HepG2 (cell line): ENCODE results near the gene MMP17. TPM values are rescaled to one million over a fixed set of nuclear protein-coding genes. Genes with fewer than 3 reads are reported as not detected.

Experiments used
- ATAC-seq: fragments of 200-7000 bp; cut with Tn5 transposase; 3 replicates; pipeline ENCODE4 v1.9.1; 2020; ENCODE audit warnings: mild to moderate bottlenecking, moderate library complexity
- BruUV-seq: library from RNA; stranded (reverse); fragments of 400-500 nt; replicated peaks from 2 replicates; lab custom pipeline; 2021; lab: Mats Ljungman, UMichigan
- CTCF ChIA-PET: fragments of 300-600 bp; formaldehyde crosslinking; extraction: SDS; loops from one replicate; lab custom pipeline; 2021; ENCODE audit warnings: low total read pairs, inconsistent platforms, low intra/inter-chr PET ratio; lab: Yijun Ruan, JAX
- POLR2A ChIA-PET: fragments of 350-600 bp; sonication (Branson Sonifier 250); formaldehyde crosslinking; loops from one replicate; lab custom pipeline; 2020; ENCODE audit warnings: antibody characterized with exemption, inconsistent platforms; lab: Yijun Ruan, JAX
- DNase-seq: peaks from one replicate; pipeline ENCODE4 v3.0.0-alpha.2; 2015; ENCODE audit warnings: low spot score
- FAIRE-seq: peaks from 3 replicates; lab custom pipeline; 2011; peaks lifted over from hg19 to GRCh38; lab: Jason Lieb, UNC
- H2AFZ ChIP-seq: one replicate; pipeline ENCODE4 v1.6.1; 2011; ENCODE audit warnings: low read length, inconsistent platforms
- H3K27ac ChIP-seq: fragments of 300-600 bp; 3 replicates; pipeline ENCODE4 v1.8.0; 2011; ENCODE audit warnings: mixed run types, mild to moderate bottlenecking, mixed read lengths, low read length, inconsistent platforms; ENCODE audit not compliant: insufficient read depth; ENCODE audit errors: extremely low read length
- H3K27me3 ChIP-seq, 2 experiments: fragments of 200-600 bp in 1 of 2; 2 replicates in 1 of 2; 3 replicates in 1 of 2; pipeline versions ENCODE4 v1.6.0 to v1.8.0; 2011; ENCODE audit warnings: low read length in 2 of 2, mild to moderate bottlenecking in 2 of 2, moderate library complexity in 2 of 2, inconsistent platforms in 1 of 2; ENCODE audit not compliant: insufficient read depth in 2 of 2, control insufficient read depth in 1 of 2
- H3K36me3 ChIP-seq, 2 experiments: fragments of 200-600 bp in 1 of 2; replicated peaks in 1 of 2; 2 replicates in 1 of 2; 3 replicates in 1 of 2; pipeline versions ENCODE4 v1.5.1 to v1.8.0; 2011; ENCODE audit warnings: low read length in 2 of 2, inconsistent platforms in 1 of 2; ENCODE audit not compliant: insufficient read depth in 2 of 2, control insufficient read depth in 1 of 2
- H3K4me1 ChIP-seq: 2 replicates; pipeline ENCODE4 v1.5.1; 2012; ENCODE audit warnings: low read length, inconsistent platforms; ENCODE audit not compliant: insufficient read depth
- H3K4me2 ChIP-seq: 2 replicates; pipeline ENCODE4 v1.6.0; 2011; ENCODE audit warnings: low read depth, low read length, inconsistent platforms
- H3K4me3 ChIP-seq, 3 experiments: fragments of 200-600 bp in 1 of 3; sonication (generic), shearing (Covaris generic) in 1 of 3; replicated peaks in 1 of 3; 2 replicates each; pipeline ENCODE4 v1.5.1; 2011 to 2016; ENCODE audit warnings: low read length in 3 of 3, inconsistent platforms in 2 of 3, low read depth in 2 of 3, mild to moderate bottlenecking in 2 of 3, control low read depth in 1 of 3, mixed read lengths in 1 of 3; ENCODE audit not compliant: insufficient read depth in 1 of 3
- H3K79me2 ChIP-seq: one replicate; pipeline ENCODE4 v1.6.1; 2011; ENCODE audit warnings: low read length, inconsistent platforms; ENCODE audit not compliant: insufficient read depth
- H3K9ac ChIP-seq: 2 replicates; pipeline ENCODE4 v1.6.0; 2011; ENCODE audit warnings: mild to moderate bottlenecking, low read depth, low read length, inconsistent platforms; ENCODE audit not compliant: insufficient read depth
- H3K9me3 ChIP-seq: 2 replicates; pipeline ENCODE4 v1.5.1; 2012; ENCODE audit warnings: mild to moderate bottlenecking, low read length
- H4K20me1 ChIP-seq: 2 replicates; pipeline ENCODE4 v1.6.0; 2011; ENCODE audit warnings: inconsistent platforms, mild to moderate bottlenecking, low read length, moderate library complexity; ENCODE audit not compliant: insufficient read depth
- EED ChIP-seq: sonication (generic); formaldehyde crosslinking; IDR thresholded peaks from 2 replicates; pipeline ENCODE4 v1.5.0; 2020; ENCODE audit warnings: mild to moderate bottlenecking, missing genetic modification reagents
- ELF1 ChIP-seq: sonication (generic); formaldehyde crosslinking; IDR thresholded peaks from 2 replicates; pipeline ENCODE4 v1.4.0; 2020; ENCODE audit warnings: missing genetic modification reagents
- HINFP ChIP-seq: sonication (generic); formaldehyde crosslinking; IDR thresholded peaks from 2 replicates; pipeline ENCODE4 v1.4.0; 2020; ENCODE audit warnings: low read depth, mild to moderate bottlenecking, missing genetic modification reagents
- HOXA9 ChIP-seq: sonication (generic); formaldehyde crosslinking; IDR thresholded peaks from 2 replicates; pipeline ENCODE4 v1.8.1; 2022; ENCODE audit warnings: missing genetic modification reagents, mild to moderate bottlenecking, moderate library complexity, borderline replicate concordance
- NCOA2 ChIP-seq: sonication (generic); formaldehyde crosslinking; IDR thresholded peaks from 2 replicates; pipeline ENCODE4 v1.8.0; 2022; ENCODE audit warnings: inconsistent platforms
- NCOR1 ChIP-seq: fragments of 200-600 bp; sonication (generic); IDR thresholded peaks from 2 replicates; pipeline ENCODE4 v1.7.0; 2017; ENCODE audit warnings: antibody characterized with exemption, low read length, borderline replicate concordance
- SKIL ChIP-seq: sonication (generic); formaldehyde crosslinking; IDR thresholded peaks from 2 replicates; pipeline ENCODE4 v1.8.0; 2022; ENCODE audit warnings: missing genetic modification reagents, mild to moderate bottlenecking, moderate library complexity, borderline replicate concordance
- TERF1 ChIP-seq: sonication (generic); formaldehyde crosslinking; IDR thresholded peaks from 2 replicates; pipeline ENCODE4 v1.8.0; 2022; ENCODE audit warnings: mild to moderate bottlenecking, missing genetic modification reagents, moderate library complexity
- UBTF ChIP-seq: sonication (generic); formaldehyde crosslinking; IDR thresholded peaks from 2 replicates; pipeline ENCODE4 v1.4.0; 2020; ENCODE audit warnings: mild to moderate bottlenecking, missing genetic modification reagents
- ZBTB7A ChIP-seq: sonication (generic); formaldehyde crosslinking; IDR thresholded peaks from 2 replicates; pipeline ENCODE4 v1.8.0; 2022; ENCODE audit warnings: mild to moderate bottlenecking, missing genetic modification reagents
- ZNF225 ChIP-seq: sonication (generic); formaldehyde crosslinking; IDR thresholded peaks from 2 replicates; pipeline ENCODE4 v1.4.0; 2020; ENCODE audit warnings: mild to moderate bottlenecking, missing genetic modification reagents
- ZNF609 ChIP-seq: sonication (generic); formaldehyde crosslinking; IDR thresholded peaks from 2 replicates; pipeline ENCODE4 v1.4.0; 2020; ENCODE audit warnings: mild to moderate bottlenecking, missing genetic modification reagents, borderline replicate concordance
- WGBS: methylation state at CpG from one replicate; pipeline ENCODE4 v1.1.6; 2017; ENCODE audit warnings: low lambda C conversion rate; 5-methylcytosine and 5-hydroxymethylcytosine counted together
- in situ Hi-C: cut with HindIII; loops from 2 replicates; pipeline ENCODE4 v1.10.0; 2017; ENCODE audit warnings: low pct_unique_long_range_greater_than_20kb; ENCODE audit not compliant: extremely low pct_ligation_motif_present
- intact Hi-C: fragments of 100-400 bp; cut with micrococcal nuclease; formaldehyde crosslinking; loops from one replicate; pipeline ENCODE4 v1.10.0; 2022; ENCODE audit not compliant: unreplicated experiment
- polyA plus RNA-seq, 8 experiments: library from polyadenylated mRNA; depleted of rRNA in 3 of 8; stranded (reverse) in 7 of 8; unstranded in 1 of 8; fragments of >200 nt; fragmentation: Illumina TruSeq in 4 of 8; extraction: Trizol in 4 of 8; gene quantifications; 2 replicates each; pipeline versions ENCODE4 v1.2.1 to v1.2.3, GENCODE V29; 2011 to 2016; ENCODE audit warnings: low read depth in 4 of 8, missing spikeins in 1 of 8, mixed read lengths in 1 of 8; ENCODE audit not compliant: insufficient read depth in 1 of 8
- total RNA-seq, 5 experiments: library from RNA; depleted of rRNA; stranded (reverse); fragments of >200 nt; fragmentation: Illumina TruSeq; extraction: Trizol; gene quantifications; 2 replicates each; pipeline ENCODE4 v1.2.3, GENCODE V29; 2016; ENCODE audit warnings: low read depth in 1 of 5

MMP17 gene
- total and polyA plus RNA-seq, 2 of the 13 experiments (the other 11 are each of a cell fraction or from before 2014, with no cell fraction given) = 0.55 to 0.80 TPM

DNA sequence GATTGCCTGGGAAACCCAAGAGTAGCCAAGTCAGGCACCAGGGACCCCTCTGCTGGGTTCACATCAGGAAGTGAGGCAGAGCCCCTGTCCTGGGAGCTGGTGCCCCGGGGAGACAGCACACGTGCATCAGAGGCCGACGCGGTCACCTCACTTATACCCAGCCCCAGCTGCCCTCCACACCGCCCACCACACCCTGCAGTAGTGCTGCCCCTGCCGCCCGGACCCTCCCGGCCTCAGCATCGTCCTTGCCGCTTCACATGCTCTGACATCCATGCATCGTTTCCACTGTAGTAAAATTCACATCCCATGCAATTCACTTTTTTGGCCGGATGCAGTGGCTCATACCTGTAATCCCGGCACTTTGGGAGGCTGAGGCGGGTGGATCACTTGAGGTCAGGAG is 14.0 kb downstream of the MMP17 start:
- no peak overlapping the region for H3K4me2 ChIP-seq
- no TSS peak for BruUV-seq
- H3K27me3 ChIP-seq = no peaks in the 10 kb centered on the region; a peak in 2 of 5 replicates
- DNase-seq (no peak), FAIRE-seq (no peak), ATAC-seq (no peak)
- WGBS = 81% methylated on average over 10 of the region's 15 CpGs
- no peaks in the 10 kb centered on the region for H4K20me1 ChIP-seq
- H3K4me3 ChIP-seq = no peak overlapping the region
- intact Hi-C loops = no loop called here
- H3K9me3 ChIP-seq = no peaks in the 10 kb centered on the region
- no peak overlapping the region for H2AFZ ChIP-seq
- peaks cover 16% of the 10 kb centered on the region for H3K4me1 ChIP-seq
- H3K79me2 ChIP-seq = no peaks in the 10 kb centered on the region
- no peak overlapping the region for H3K27ac ChIP-seq
- H3K9ac ChIP-seq = no peak overlapping the region
- in situ Hi-C loops = loop anchor here (25.0 kb wide), 1 partner anchor 730 kb away; no protein-coding TSS in a partner anchor
- ChIA-PET CTCF (no interaction called here), POLR2A (no interaction called here)
- no peaks in the 10 kb centered on the region for H3K36me3 ChIP-seq
- TF ChIP-seq ZBTB7A (no peak), EED (CRISPR knock-in tag) (no peak), ELF1 (CRISPR knock-in tag) (no peak), HINFP (CRISPR knock-in tag) (no peak), ZNF225 (CRISPR knock-in tag) (no peak), HOXA9 (CRISPR knock-in tag) (no peak), ZNF609 (no peak), NCOR1 (no peak), SKIL (CRISPR knock-in tag) (no peak), NCOA2 (CRISPR knock-in tag) (no peak), UBTF (CRISPR knock-in tag) (no peak), TERF1 (no peak)
